ENCODE data around the gene CAVIN1. TPM values are rescaled to one million over a fixed set of nuclear protein-coding genes. Genes with fewer than 3 reads are reported as not detected.
"Not testable (repeated sequence)": the region's sequence is repeated elsewhere in the genome, so short reads cannot be mapped to it uniquely, and the experiment has no call there.

CAVIN1 gene
- total RNA-seq, 1 donor from 2014 or later = 5.5 TPM

DNA sequence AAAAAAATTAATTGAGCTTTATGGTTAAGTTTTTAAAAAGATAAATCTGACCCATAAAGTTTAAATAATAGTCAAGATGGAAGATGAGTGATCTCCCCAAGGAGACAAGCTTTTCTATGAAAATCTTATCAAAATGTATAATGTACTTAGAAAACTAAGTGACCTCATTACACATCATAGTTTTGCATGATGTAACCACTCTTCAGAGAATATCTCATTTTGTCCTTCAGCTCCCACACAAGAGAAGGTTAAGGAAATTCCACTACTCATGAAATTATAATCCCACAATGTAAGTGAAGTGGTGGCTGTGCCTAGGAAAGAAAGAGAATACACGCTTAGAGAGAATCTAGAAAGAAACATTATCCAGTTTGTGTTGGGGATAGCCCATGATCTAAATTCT, 49.2 kb downstream of the CAVIN1 start:
- Histone ChIP-seq H3F3A (ENCODE audit: low read depth) (no peaks in the 10 kb centered on the region), H3K9me3 (ENCODE audit: low read depth) (peaks cover 5% of the 10 kb centered on the region), H3K4me2 (no peak overlapping the region), H2AFZ (replicated peaks) (no peak overlapping the region), H3K27ac (no peak overlapping the region), H3K4me1 (peaks cover 2% of the 10 kb centered on the region), H3K36me3 (no peaks in the 10 kb centered on the region), H3K79me2 (ENCODE audit: low read depth) (peaks cover 91% of the 10 kb centered on the region), H3K27me3 (no peaks in the 10 kb centered on the region), H3K9ac (no peak overlapping the region), H4K20me1 (ENCODE audit: low read depth) (peaks cover 3% of the 10 kb centered on the region), H3K4me3 (no peak overlapping the region)
- no peak for DNase-seq (ENCODE audit: low spot score)
- Mint-ChIP-seq H3K9me3 (peaks cover 4% of the 10 kb centered on the region), H3K27me3 (ENCODE audit: insufficient read depth, low read depth) (no peaks in the 10 kb centered on the region), H3K27ac (no peak overlapping the region), H3K4me1 (peaks cover 5% of the 10 kb centered on the region), H3K4me3 (no peak overlapping the region), H3K36me3 (peaks cover 9% of the 10 kb centered on the region)
- no peak for TF ChIP-seq EZH2phosphoT487 (IDR thresholded peaks at IDR 0.05)
- TF ChIP-seq, protein P1, sequence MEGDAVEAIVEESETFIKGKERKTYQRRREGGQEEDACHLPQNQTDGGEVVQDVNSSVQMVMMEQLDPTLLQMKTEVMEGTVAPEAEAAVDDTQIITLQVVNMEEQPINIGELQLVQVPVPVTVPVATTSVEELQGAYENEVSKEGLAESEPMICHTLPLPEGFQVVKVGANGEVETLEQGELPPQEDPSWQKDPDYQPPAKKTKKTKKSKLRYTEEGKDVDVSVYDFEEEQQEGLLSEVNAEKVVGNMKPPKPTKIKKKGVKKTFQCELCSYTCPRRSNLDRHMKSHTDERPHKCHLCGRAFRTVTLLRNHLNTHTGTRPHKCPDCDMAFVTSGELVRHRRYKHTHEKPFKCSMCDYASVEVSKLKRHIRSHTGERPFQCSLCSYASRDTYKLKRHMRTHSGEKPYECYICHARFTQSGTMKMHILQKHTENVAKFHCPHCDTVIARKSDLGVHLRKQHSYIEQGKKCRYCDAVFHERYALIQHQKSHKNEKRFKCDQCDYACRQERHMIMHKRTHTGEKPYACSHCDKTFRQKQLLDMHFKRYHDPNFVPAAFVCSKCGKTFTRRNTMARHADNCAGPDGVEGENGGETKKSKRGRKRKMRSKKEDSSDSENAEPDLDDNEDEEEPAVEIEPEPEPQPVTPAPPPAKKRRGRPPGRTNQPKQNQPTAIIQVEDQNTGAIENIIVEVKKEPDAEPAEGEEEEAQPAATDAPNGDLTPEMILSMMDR (IDR thresholded peaks at IDR 0.05) = no peak
- TF ChIP-seq EZH2 (IDR thresholded peaks at IDR 0.05) = no peak

GRCh38 chr17:42372142-42372541, 50.9 kb downstream of the CAVIN1 start:
- no peaks in the 10 kb centered on the region for H3K27me3 ChIP-seq
- H3K4me1 ChIP-seq = no peaks in the 10 kb centered on the region
- no peak overlapping the region for H3K9ac ChIP-seq
- H3F3A ChIP-seq (ENCODE audit: low read depth) = peaks cover 11% of the 10 kb centered on the region
- Mint-ChIP-seq H3K27ac (no peak overlapping the region), H3K27me3 (ENCODE audit: insufficient read depth, low read depth) (no peaks in the 10 kb centered on the region), H3K4me1 (peaks cover 8% of the 10 kb centered on the region), H3K36me3 (peaks cover 9% of the 10 kb centered on the region), H3K9me3 (peaks cover 4% of the 10 kb centered on the region), H3K4me3 (no peak overlapping the region)
- H4K20me1 ChIP-seq (ENCODE audit: low read depth) = peaks cover 4% of the 10 kb centered on the region
- TF ChIP-seq, protein P1 (IDR thresholded peaks at IDR 0.05) = no peak
- TF ChIP-seq EZH2phosphoT487 (IDR thresholded peaks at IDR 0.05) = no peak
- no peak for TF ChIP-seq EZH2 (IDR thresholded peaks at IDR 0.05)
- H3K4me3 ChIP-seq = no peak overlapping the region
- peaks cover 91% of the 10 kb centered on the region for H3K79me2 ChIP-seq (ENCODE audit: low read depth)
- peaks cover 5% of the 10 kb centered on the region for H3K9me3 ChIP-seq (ENCODE audit: low read depth)
- no peak overlapping the region for H3K4me2 ChIP-seq
- no peak overlapping the region for H2AFZ ChIP-seq (replicated peaks)
- no peaks in the 10 kb centered on the region for H3K36me3 ChIP-seq
- no peak overlapping the region for H3K27ac ChIP-seq
- DNase-seq (ENCODE audit: low spot score) = no peak

GRCh38 chr17:42368797-42369561, 54.1 kb downstream of the CAVIN1 start:
- H3K4me3 Mint-ChIP-seq; H2AFZ ChIP-seq (replicated peaks); H3K9me3 ChIP-seq (ENCODE audit: low read depth); H3K27me3 ChIP-seq; H3K27me3 Mint-ChIP-seq (ENCODE audit: insufficient read depth, low read depth); DNase-seq (ENCODE audit: low spot score); H3K9ac ChIP-seq; H3K9me3 Mint-ChIP-seq; H3K36me3 Mint-ChIP-seq; H3K27ac Mint-ChIP-seq; H3K36me3 ChIP-seq; H3K27ac ChIP-seq; H3K4me3 ChIP-seq; H3K4me2 ChIP-seq: not testable (repeated sequence)
- H3K79me2 ChIP-seq (ENCODE audit: low read depth) = peaks cover 94% of the 10 kb centered on the region
- peaks cover 10% of the 10 kb centered on the region for H3K4me1 ChIP-seq
- H3F3A ChIP-seq (ENCODE audit: low read depth) = peaks cover 25% of the 10 kb centered on the region
- peaks cover 18% of the 10 kb centered on the region for H4K20me1 ChIP-seq (ENCODE audit: low read depth)
- peaks cover 18% of the 10 kb centered on the region for H3K4me1 Mint-ChIP-seq

DNA sequence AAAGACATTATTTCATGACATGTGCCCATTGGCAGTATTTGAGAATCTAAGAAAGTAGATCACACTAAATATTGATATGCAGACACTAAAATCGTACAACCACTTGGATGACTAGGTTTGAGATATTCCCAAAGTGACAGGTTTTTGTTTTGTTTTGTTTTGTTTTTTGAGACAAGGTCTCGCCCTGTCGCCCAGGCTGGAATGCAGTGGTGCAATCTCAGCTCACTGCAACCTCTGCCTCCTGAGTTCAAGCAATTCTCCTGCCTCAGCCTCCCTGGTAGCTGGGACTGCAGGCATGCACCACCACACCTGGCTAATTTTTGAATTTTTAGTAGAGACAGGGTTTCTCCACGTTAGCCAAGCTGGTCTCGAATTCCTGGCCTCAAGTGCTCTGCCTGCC, 54.7 kb downstream of the CAVIN1 start:
- not testable (repeated sequence) for H3K27ac Mint-ChIP-seq; H3K4me3 ChIP-seq; H3K27ac ChIP-seq; H3K9me3 Mint-ChIP-seq; H3K9me3 ChIP-seq (ENCODE audit: low read depth); H2AFZ ChIP-seq (replicated peaks); H3K36me3 Mint-ChIP-seq; H3K36me3 ChIP-seq; H3K9ac ChIP-seq; DNase-seq (ENCODE audit: low spot score); H3K27me3 ChIP-seq; H3K27me3 Mint-ChIP-seq (ENCODE audit: insufficient read depth, low read depth); H3K4me3 Mint-ChIP-seq; H3K4me2 ChIP-seq
- Histone ChIP-seq H3F3A (ENCODE audit: low read depth) (peaks cover 25% of the 10 kb centered on the region), H3K4me1 (peaks cover 10% of the 10 kb centered on the region), H4K20me1 (ENCODE audit: low read depth) (peaks cover 25% of the 10 kb centered on the region), H3K79me2 (ENCODE audit: low read depth) (peaks cover 96% of the 10 kb centered on the region)
- peaks cover 18% of the 10 kb centered on the region for H3K4me1 Mint-ChIP-seq

DNA sequence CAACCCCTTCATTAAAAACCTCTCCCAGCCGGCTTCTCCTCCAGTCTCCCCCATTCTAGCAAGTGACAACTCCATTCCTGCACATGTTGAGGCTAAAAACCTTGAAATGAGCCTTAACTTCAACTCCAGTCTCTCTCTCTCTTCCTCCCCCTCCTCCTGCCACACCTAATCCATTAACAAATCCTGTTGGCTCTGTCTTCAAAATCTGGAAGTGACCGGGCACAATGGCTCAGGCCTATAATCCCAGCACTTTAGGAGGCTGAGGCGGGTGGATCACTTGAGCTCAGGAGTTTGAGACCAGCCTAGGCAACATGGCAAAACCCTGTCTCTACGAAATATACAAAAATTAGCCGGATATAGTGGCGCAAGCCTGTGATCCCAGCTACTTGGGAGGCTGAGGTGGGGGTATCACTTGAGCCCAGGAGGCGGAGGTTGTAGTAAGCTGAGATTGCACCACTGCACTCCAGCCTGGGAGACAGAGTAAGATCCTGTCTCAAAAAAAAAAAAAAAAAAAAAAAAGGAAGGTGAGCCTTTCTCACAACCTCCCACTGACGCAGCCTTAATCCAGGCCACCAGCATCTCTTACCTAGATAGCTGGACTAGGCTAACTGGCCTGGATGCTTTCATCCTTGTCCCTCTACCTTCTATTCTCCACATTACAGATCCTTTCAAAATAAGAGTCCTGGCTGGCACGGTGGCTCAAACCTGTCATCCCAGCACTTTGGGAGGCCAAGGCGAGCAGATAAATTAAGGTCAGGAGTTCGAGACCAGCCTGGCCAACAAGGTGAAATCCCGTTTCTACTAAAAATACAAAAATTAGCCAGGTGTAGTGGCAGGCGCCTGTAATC, 56.7 kb downstream of the CAVIN1 start:
- Mint-ChIP-seq H3K27ac (peak overlapping the region; percentile 70), H3K4me1 (peaks cover 29% of the 10 kb centered on the region)
- H3K9ac ChIP-seq; H2AFZ ChIP-seq (replicated peaks); H3K4me3 ChIP-seq; H3K9me3 Mint-ChIP-seq; H3K36me3 ChIP-seq; H3K9me3 ChIP-seq (ENCODE audit: low read depth); H3K36me3 Mint-ChIP-seq; H3K27me3 Mint-ChIP-seq (ENCODE audit: insufficient read depth, low read depth); H3K27me3 ChIP-seq; H3K4me3 Mint-ChIP-seq: not testable (repeated sequence)
- Histone ChIP-seq H3K27ac (peak overlapping the region; percentile 71), H3F3A (ENCODE audit: low read depth) (peaks cover 34% of the 10 kb centered on the region), H3K79me2 (ENCODE audit: low read depth) (peaks cover 97% of the 10 kb centered on the region), H3K4me1 (peaks cover 14% of the 10 kb centered on the region), H4K20me1 (ENCODE audit: low read depth) (peaks cover 41% of the 10 kb centered on the region), H3K4me2 (peak overlapping the region; percentile 1)
- DNase-seq (ENCODE audit: low spot score) = peak; percentile 52

Measured in neural progenitor cell (in vitro differentiated cells).